Calu3 (cell line): ENCODE data around the gene ZFR. TPM values are rescaled to one million over a fixed set of nuclear protein-coding genes. Genes with fewer than 3 reads are reported as not detected.
A peak's percentile ranks its signal among the peaks of the same experiment; 100 is the strongest.
"Not testable (repeated sequence)": the region's sequence is repeated elsewhere in the genome, so short reads cannot be mapped to it uniquely, and the experiment has no call there.

Source experiments
- BruUV-seq: library from RNA; stranded (reverse); fragments of 400-500 nt; replicated peaks from 2 replicates; lab custom pipeline; 2021; lab: Mats Ljungman, UMichigan
- CTCF ChIA-PET: fragments of 300-600 bp; sonication (Branson Sonifier 250); formaldehyde crosslinking; loops from one replicate; lab custom pipeline; 2022; ENCODE audit warnings: antibody characterized with exemption; lab: Charles Lee
- DNase-seq: peaks from one replicate; pipeline ENCODE4 v3.0.0; 2022
- H3K27ac Mint-ChIP-seq: one replicate; pipeline ENCODE4 v1.8.0; 2022; ENCODE audit warnings: mixed read lengths; ENCODE audit not compliant: unreplicated experiment
- H3K27me3 Mint-ChIP-seq: one replicate; pipeline ENCODE4 v1.8.0; 2022; ENCODE audit warnings: mixed read lengths; ENCODE audit not compliant: unreplicated experiment
- H3K36me3 Mint-ChIP-seq: one replicate; pipeline ENCODE4 v1.8.0; 2022; ENCODE audit warnings: mild to moderate bottlenecking, moderate library complexity, mixed read lengths; ENCODE audit not compliant: insufficient read depth, unreplicated experiment
- H3K4me1 Mint-ChIP-seq: one replicate; pipeline ENCODE4 v1.8.0; 2022; ENCODE audit warnings: mild to moderate bottlenecking, low read depth, mixed read lengths; ENCODE audit not compliant: unreplicated experiment
- H3K4me3 Mint-ChIP-seq: one replicate; pipeline ENCODE4 v1.8.0; 2022; ENCODE audit warnings: mild to moderate bottlenecking, low read depth, moderate library complexity, mixed read lengths; ENCODE audit not compliant: unreplicated experiment
- H3K9me3 Mint-ChIP-seq: one replicate; pipeline ENCODE4 v1.8.0; 2022; ENCODE audit warnings: low read depth, mixed read lengths; ENCODE audit not compliant: unreplicated experiment
- intact Hi-C: fragments of 100-400 bp; cut with micrococcal nuclease; formaldehyde crosslinking; loops from one replicate; pipeline ENCODE4 v1.10.0; 2022; ENCODE audit not compliant: unreplicated experiment
- total RNA-seq: library from RNA; stranded (reverse); gene quantifications from 2 replicates; pipeline ENCODE4 v1.2.3, GENCODE V29; 2022
- TF ChIP-seq, protein P1 (sequence below): fragments of 200-600 bp; IDR thresholded peaks from one replicate; pipeline ENCODE4 v1.8.0; 2022; ENCODE audit warnings: antibody characterized with exemption; ENCODE audit not compliant: unreplicated experiment

The ZFR gene
- total RNA-seq, 1 experiment from 2014 or later = 63.4 TPM

- peak overlapping the region; percentile 33 for H3K27ac Mint-ChIP-seq
- no peaks in the 10 kb centered on the region for H3K27me3 Mint-ChIP-seq
- peaks cover 12% of the 10 kb centered on the region for H3K36me3 Mint-ChIP-seq
- peaks cover 4% of the 10 kb centered on the region for H3K9me3 Mint-ChIP-seq
- H3K4me1 Mint-ChIP-seq = peaks cover 30% of the 10 kb centered on the region
- no TSS peak for BruUV-seq
- no peak for DNase-seq
- TF ChIP-seq, protein P1, sequence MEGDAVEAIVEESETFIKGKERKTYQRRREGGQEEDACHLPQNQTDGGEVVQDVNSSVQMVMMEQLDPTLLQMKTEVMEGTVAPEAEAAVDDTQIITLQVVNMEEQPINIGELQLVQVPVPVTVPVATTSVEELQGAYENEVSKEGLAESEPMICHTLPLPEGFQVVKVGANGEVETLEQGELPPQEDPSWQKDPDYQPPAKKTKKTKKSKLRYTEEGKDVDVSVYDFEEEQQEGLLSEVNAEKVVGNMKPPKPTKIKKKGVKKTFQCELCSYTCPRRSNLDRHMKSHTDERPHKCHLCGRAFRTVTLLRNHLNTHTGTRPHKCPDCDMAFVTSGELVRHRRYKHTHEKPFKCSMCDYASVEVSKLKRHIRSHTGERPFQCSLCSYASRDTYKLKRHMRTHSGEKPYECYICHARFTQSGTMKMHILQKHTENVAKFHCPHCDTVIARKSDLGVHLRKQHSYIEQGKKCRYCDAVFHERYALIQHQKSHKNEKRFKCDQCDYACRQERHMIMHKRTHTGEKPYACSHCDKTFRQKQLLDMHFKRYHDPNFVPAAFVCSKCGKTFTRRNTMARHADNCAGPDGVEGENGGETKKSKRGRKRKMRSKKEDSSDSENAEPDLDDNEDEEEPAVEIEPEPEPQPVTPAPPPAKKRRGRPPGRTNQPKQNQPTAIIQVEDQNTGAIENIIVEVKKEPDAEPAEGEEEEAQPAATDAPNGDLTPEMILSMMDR = no peak
- no peak overlapping the region for H3K4me3 Mint-ChIP-seq
- CTCF ChIA-PET = interaction anchor here (0.7 kb wide), 2 partner anchors 45 to 131 kb away, joined by 3 to 4 read pairs; no protein-coding TSS in a partner anchor
- intact Hi-C loops = loop anchor here (5.0 kb wide), 1 partner anchor 48 kb away; no protein-coding TSS in a partner anchor
Observed at GRCh38 chr5:32325062-32325461, 119.5 kb downstream of the ZFR start.

- H3K4me3 Mint-ChIP-seq = no peak overlapping the region
- no peak overlapping the region for H3K27ac Mint-ChIP-seq
- peaks cover 4% of the 10 kb centered on the region for H3K9me3 Mint-ChIP-seq
- H3K27me3 Mint-ChIP-seq = no peaks in the 10 kb centered on the region
- H3K4me1 Mint-ChIP-seq = peaks cover 18% of the 10 kb centered on the region
- TF ChIP-seq, protein P1 = no peak
- CTCF ChIA-PET = no interaction called here
- H3K36me3 Mint-ChIP-seq = peaks cover 7% of the 10 kb centered on the region
- DNase-seq = no peak
- intact Hi-C loops = no loop called here
- BruUV-seq = no TSS peak
Observed at GRCh38 chr5:32323741-32324140, 120.8 kb downstream of the ZFR start.

DNA sequence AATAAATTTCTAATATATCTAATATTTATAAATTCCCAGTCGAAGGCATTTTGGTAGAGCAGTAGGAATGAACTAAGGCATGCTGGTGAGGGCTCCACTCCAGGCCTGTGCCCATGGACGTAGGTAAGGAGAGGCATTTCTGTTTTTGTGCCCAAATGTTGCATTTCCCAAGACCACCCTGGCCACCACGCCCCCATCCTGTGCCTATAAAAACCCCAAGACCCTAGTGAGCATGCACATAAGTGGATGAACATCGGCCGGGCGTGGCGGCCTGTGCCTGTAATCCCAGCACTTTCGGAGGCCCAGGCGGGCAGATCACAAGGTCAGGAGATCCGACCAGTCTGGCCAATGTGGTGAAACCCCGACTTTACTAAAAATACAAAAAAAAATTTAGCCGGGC is 121.7 kb downstream of the ZFR start:
- no peak for DNase-seq
- Mint-ChIP-seq H3K27ac (no peak overlapping the region), H3K27me3 (no peaks in the 10 kb centered on the region), H3K4me3 (no peak overlapping the region), H3K36me3 (peaks cover 7% of the 10 kb centered on the region), H3K4me1 (peaks cover 18% of the 10 kb centered on the region), H3K9me3 (peaks cover 4% of the 10 kb centered on the region)
- TF ChIP-seq, protein P1 = no peak
- CTCF ChIA-PET = no interaction called here
- no TSS peak for BruUV-seq
- intact Hi-C loops = no loop called here

- BruUV-seq, H3K36me3 Mint-ChIP-seq, H3K27me3 Mint-ChIP-seq, H3K27ac Mint-ChIP-seq, H3K4me3 Mint-ChIP-seq, intact Hi-C loops, DNase-seq, H3K9me3 Mint-ChIP-seq: not testable (repeated sequence)
- peaks cover 18% of the 10 kb centered on the region for H3K4me1 Mint-ChIP-seq
- CTCF ChIA-PET = interaction anchor here (0.7 kb wide), 1 partner anchor 33 kb away, joined by 5 read pairs; no protein-coding TSS in a partner anchor
Observed at GRCh38 chr5:32321787-32322186, 122.8 kb downstream of the ZFR start.

- intact Hi-C loops = no loop called here
- peaks cover 7% of the 10 kb centered on the region for H3K36me3 Mint-ChIP-seq
- peaks cover 10% of the 10 kb centered on the region for H3K4me1 Mint-ChIP-seq
- H3K27me3 Mint-ChIP-seq = no peaks in the 10 kb centered on the region
- no peak overlapping the region for H3K27ac Mint-ChIP-seq
- no peak for DNase-seq
- H3K4me3 Mint-ChIP-seq = no peak overlapping the region
- BruUV-seq = no TSS peak
- CTCF ChIA-PET = no interaction called here
- TF ChIP-seq, protein P1 = no peak
- H3K9me3 Mint-ChIP-seq = peaks cover 4% of the 10 kb centered on the region
Observed at GRCh38 chr5:32320576-32320975, 124.0 kb downstream of the ZFR start.
